ENCODE results near the gene PRSS22. TPM values are rescaled to one million over a fixed set of nuclear protein-coding genes. Genes with fewer than 3 reads are reported as not detected.
"Not testable (repeated sequence)": the region's sequence is repeated elsewhere in the genome, so short reads cannot be mapped to it uniquely, and the experiment has no call there.

PRSS22 gene
- total RNA-seq (30.8 TPM), polyA plus RNA-seq (ENCODE audit: insufficient read depth, low read depth, low replicate concordance) (11.0 TPM)
- long read RNA-seq, donor 1 = 0 reads
- long read RNA-seq, donor 2, partial matches to known transcripts = 0 of 1 reads
- long read RNA-seq, donor 2, other reads (novel, unspliced or antisense) = 0 of 1 reads
- long read RNA-seq, donor 3 = 0 reads
- long read RNA-seq, donor 4, partial matches to known transcripts = 0 of 2 reads
- long read RNA-seq, donor 4, other reads (novel, unspliced or antisense) = 0 of 2 reads
- long read RNA-seq, donor 5 = 0 reads
- long read RNA-seq, donor 6 = 0 reads
- long read RNA-seq, donor 7, partial matches to known transcripts = 5 of 17 reads
- long read RNA-seq, donor 7, other reads (novel, unspliced or antisense) = 9 of 17 reads
- long read RNA-seq, donor 8, partial matches to known transcripts = 0 of 2 reads
- long read RNA-seq, donor 8, other reads (novel, unspliced or antisense) = 0 of 2 reads
- long read RNA-seq, donor 9 = 0 reads
- long read RNA-seq, donor 10, partial matches to known transcripts = 0 of 2 reads
- long read RNA-seq, donor 10, other reads (novel, unspliced or antisense) = 0 of 2 reads

- H3K9me3 ChIP-seq (ENCODE audit: control insufficient read depth in 2 of 3, insufficient read depth in 1 of 3, low read length in 3 of 3) = peaks cover 0 to 12% (median 2%) of the 10 kb centered on the region in 3 donors
- no peaks in the 10 kb centered on the region for H3K27me3 ChIP-seq (ENCODE audit: control insufficient read depth, insufficient read depth, low read length)
- H3K9ac ChIP-seq (ENCODE audit: low read length in 3 of 3) = peak within 1 kb of the TSS; percentile 18 to 65 (median 41)
- no peaks in the 10 kb centered on the region for H3K4me1 ChIP-seq (ENCODE audit: control insufficient read depth in 2 of 3, insufficient read depth in 2 of 3, low read depth in 1 of 3, low read length in 3 of 3)
- DNase-seq = peak; percentile 70 to 90 (median 76)
- TF ChIP-seq CTCF (IDR thresholded peaks at IDR 0.05; ENCODE audit: borderline replicate concordance, extremely low read depth, insufficient read depth) = no peak
- H3K4me3 ChIP-seq (ENCODE audit: low read length in 3 of 3) = peak within 1 kb of the TSS; percentile 38 to 51 (median 50)
- peak within 1 kb of the TSS; percentile 76 to 85 for H3K27ac ChIP-seq (ENCODE audit: low read depth in 2 of 2, low read length in 2 of 2)
- FAIRE-seq = no peak
- intact Hi-C loops (cut with DNase I) = no loop called here
- no peaks in the 10 kb centered on the region for H3K36me3 ChIP-seq (ENCODE audit: control insufficient read depth in 2 of 3, insufficient read depth in 3 of 3, low read length in 3 of 3)
These were observed at the start of gene PRSS22 for GRCh38 chr16:2857451-2858244. TSS of gene PRSS22 (minus strand) at chr16:2858170. CDS start at chr16:2858104, 66 bp downstream.

- DNase-seq = peak in 4 of 5 donors; percentile 54 to 82 (median 70)
- peak; percentile 28 for TF ChIP-seq CTCF (IDR thresholded peaks at IDR 0.05; ENCODE audit: borderline replicate concordance, extremely low read depth, insufficient read depth)
These were observed 49.2 kb upstream of the PRSS22 start for GRCh38 chr16:2907084-2907753.

GRCh38 chr16:2905988-2906387, 48.0 kb upstream of the PRSS22 start:
- FAIRE-seq (no peak), DNase-seq (no peak)
- Histone ChIP-seq H3K36me3 (ENCODE audit: control insufficient read depth in 2 of 3, insufficient read depth in 3 of 3, low read length in 3 of 3) (no peaks in the 10 kb centered on the region), H3K4me3 (ENCODE audit: low read length in 3 of 3) (peak overlapping the region in 1 of 3 donors; percentile 29), H3K27me3 (ENCODE audit: control insufficient read depth, insufficient read depth, low read length) (no peaks in the 10 kb centered on the region), H3K9ac (ENCODE audit: low read length in 3 of 3) (no peak overlapping the region), H3K4me1 (ENCODE audit: control insufficient read depth in 2 of 3, insufficient read depth in 2 of 3, low read depth in 1 of 3, low read length in 3 of 3) (peaks cover 3 to 4% (median 4%) of the 10 kb centered on the region in 3 donors), H3K9me3 (ENCODE audit: control insufficient read depth in 2 of 3, insufficient read depth in 1 of 3, low read length in 3 of 3) (no peaks in the 10 kb centered on the region), H3K27ac (ENCODE audit: low read depth in 2 of 2, low read length in 2 of 2) (no peak overlapping the region)
- TF ChIP-seq CTCF (IDR thresholded peaks at IDR 0.05; ENCODE audit: borderline replicate concordance, extremely low read depth, insufficient read depth) = no peak
- intact Hi-C loops (cut with DNase I) = no loop called here

More at GRCh38 chr16:2907084-2907753, 49.2 kb upstream of the PRSS22 start:
- H3K36me3 ChIP-seq (ENCODE audit: control insufficient read depth in 2 of 3, insufficient read depth in 3 of 3, low read length in 3 of 3); H3K4me1 ChIP-seq (ENCODE audit: control insufficient read depth in 2 of 3, insufficient read depth in 2 of 3, low read depth in 1 of 3, low read length in 3 of 3); H3K9me3 ChIP-seq (ENCODE audit: control insufficient read depth in 2 of 3, insufficient read depth in 1 of 3, low read length in 3 of 3); H3K27me3 ChIP-seq (ENCODE audit: control insufficient read depth, insufficient read depth, low read length); H3K27ac ChIP-seq (ENCODE audit: low read depth in 2 of 2, low read length in 2 of 2); H3K4me3 ChIP-seq (ENCODE audit: low read length in 3 of 3); intact Hi-C loops (cut with DNase I); H3K9ac ChIP-seq (ENCODE audit: low read length in 3 of 3); FAIRE-seq: not testable (repeated sequence)

Measured in kidney (tissue), 22 donors.